Measurements from ENCODE around the gene FZD10.

Gene FZD10

GRCh38 chr12:130154276-130155070 lies 7.8 kb upstream of the FZD10 start:
- DNase-seq (ENCODE audit: low read depth in 2 of 2) = no peak

DNA sequence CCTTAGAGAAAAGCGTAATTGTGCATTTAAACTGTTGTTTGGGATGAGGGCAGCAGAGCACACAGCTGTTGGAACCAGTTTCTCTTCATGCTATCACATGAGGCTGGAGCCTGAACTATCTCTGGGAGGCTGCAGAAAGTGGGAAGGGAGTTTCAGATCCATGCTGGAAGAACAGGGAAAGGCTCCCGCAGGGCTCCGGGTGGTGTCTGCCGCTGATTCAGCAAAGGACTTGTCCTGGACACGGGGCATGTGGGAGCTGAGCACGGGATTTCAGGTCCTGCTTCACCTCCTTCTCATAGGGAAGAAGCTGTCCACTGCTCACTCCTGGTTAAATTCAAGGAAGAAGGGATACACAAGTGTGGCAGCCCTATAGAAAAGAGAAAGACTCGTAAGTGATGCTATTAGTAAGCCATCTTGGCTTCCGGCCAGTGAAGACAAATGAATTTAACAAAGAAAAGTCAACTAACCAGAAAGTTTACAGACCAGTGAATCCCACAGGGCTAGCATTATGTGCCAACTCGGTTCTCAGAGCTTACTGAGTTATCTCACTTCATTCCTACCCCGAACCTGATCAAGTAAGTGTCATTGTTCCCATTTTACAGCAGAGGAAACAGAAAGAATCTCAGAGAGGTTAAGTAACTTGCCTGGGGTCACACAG lies 6.7 kb upstream of the FZD10 start:
- no peak for DNase-seq (ENCODE audit: low read depth in 2 of 2)

DNA sequence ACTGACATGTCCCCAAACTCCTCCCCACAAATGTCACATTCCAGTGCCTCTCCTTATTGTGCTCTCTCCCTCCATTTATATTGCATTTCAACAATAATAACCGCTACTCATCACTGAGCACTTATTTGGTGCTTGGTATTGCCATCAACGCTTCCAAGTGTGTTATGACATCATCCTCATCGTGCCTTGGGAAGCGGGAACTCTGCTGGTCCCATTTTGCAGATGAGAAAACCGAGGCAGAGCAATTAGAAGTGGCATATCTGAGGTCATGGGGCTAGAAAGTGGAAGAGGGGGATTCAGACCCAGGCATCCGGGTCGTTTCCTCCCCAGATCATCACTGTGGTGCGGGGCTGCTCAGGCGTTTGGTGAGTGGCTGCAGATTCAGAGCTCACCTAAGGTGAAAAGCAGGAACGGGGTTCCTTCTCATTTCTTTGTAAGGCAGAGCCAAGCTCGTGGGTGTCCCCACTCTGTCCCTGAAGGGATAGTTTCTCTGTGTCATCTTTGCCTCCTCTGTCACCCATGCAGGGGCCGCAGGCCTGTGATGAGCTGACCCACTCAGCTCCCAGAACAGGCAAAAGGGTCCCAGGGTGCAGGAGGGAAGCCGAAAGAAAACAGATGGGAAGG lies 5.5 kb upstream of the FZD10 start:
- no peak for DNase-seq (ENCODE audit: low read depth in 2 of 2)

DNA sequence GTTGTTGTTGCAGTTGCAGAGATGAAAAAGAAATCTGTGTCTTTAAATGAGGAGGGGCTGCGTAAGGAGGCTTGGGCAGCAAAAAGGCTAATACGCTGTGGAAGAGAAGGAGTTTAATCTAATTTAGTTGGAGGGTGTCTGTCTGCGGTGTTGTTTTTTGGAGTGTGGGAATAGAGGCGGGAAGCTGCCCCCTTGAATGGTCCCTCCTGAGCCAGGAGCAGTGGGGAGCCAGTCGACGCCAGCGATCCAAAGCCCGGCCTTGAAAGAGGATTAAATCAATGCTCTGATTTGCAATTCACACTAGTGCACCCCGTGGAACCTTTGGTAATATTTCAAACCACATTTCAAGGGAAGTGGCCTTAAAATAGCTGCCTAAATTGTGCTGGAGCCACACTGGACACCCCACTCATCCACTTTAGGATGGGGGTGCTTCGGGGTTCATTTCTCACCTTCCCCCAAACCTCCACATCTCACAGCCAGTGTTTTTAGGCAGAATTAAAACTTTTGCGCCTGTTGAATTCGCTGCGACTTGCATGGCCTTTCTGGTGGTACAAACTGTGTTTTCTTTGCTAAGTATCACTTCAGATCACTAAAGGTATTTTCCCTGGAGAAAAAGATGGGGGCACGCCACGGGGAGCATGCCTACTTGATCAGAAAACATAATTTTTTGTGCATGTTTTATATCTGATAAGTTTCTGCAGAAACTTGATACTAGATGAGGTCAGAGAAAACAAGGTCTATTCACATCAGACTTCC lies 4.1 kb upstream of the FZD10 start:
- DNase-seq (ENCODE audit: low read depth in 2 of 2) = no peak

DNA sequence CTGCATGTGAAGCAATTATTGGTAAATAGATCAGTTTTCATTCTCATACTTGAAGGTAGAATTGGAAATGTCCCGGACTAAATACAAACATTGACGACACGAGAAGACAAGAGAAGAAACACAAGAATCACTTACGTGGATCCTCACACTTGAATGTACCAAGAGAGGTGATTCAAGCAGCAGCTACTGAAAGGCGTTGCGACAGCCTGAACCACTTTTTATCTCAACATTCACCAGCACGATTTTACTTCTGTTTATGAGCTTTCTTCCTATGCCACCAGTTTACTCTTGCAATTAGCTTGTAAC lies 3.6 kb upstream of the FZD10 start:
- no peak for DNase-seq (ENCODE audit: low read depth in 2 of 2)

DNA sequence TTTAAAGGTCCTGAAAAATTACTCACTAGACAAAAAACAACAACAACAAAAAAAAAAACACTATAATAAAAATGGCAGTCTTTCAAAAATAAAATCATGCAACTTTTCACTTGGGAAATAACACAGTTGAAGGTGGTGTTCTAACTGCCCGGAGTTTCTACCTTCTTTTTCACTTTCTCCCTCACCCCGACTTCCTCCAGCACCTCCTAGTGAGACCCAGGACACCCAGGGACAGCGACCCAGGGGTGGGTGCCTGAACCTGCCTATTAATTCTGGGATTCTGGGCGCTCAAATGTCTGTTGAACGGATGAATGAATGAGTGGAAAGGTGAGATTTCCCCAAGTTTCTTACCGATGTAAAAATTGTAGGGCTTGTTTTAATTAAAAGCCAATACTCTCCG lies 2.0 kb upstream of the FZD10 start:
- DNase-seq (ENCODE audit: low read depth in 2 of 2) = no peak

DNA sequence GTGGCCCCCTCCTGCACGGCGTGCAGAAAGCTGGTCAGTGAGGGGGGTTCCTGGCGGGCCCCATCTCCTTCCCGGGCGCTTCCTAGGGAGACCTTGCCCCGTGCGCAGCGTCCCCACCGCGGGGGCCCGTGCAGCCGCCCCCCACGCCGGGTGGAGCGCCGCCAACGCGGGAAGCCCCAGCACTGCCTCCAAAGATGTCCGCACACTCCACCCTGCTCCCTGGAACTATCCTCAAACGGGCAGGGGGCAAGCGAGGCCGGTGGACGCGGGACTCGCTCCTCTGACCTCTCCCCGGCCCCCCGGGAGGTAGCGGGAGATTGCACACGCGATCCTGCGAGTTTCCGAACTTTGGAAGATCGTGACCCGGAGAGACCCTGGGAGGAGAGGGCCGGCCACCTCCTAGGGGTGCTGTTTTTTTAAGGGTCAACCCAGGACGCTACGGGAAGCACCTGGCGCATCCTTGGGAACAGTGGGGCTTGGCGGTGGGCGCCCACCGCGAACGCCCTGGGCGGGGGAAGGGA lies 1.5 kb upstream of the FZD10 start:
- DNase-seq (ENCODE audit: low read depth in 2 of 2) = no peak

DNA sequence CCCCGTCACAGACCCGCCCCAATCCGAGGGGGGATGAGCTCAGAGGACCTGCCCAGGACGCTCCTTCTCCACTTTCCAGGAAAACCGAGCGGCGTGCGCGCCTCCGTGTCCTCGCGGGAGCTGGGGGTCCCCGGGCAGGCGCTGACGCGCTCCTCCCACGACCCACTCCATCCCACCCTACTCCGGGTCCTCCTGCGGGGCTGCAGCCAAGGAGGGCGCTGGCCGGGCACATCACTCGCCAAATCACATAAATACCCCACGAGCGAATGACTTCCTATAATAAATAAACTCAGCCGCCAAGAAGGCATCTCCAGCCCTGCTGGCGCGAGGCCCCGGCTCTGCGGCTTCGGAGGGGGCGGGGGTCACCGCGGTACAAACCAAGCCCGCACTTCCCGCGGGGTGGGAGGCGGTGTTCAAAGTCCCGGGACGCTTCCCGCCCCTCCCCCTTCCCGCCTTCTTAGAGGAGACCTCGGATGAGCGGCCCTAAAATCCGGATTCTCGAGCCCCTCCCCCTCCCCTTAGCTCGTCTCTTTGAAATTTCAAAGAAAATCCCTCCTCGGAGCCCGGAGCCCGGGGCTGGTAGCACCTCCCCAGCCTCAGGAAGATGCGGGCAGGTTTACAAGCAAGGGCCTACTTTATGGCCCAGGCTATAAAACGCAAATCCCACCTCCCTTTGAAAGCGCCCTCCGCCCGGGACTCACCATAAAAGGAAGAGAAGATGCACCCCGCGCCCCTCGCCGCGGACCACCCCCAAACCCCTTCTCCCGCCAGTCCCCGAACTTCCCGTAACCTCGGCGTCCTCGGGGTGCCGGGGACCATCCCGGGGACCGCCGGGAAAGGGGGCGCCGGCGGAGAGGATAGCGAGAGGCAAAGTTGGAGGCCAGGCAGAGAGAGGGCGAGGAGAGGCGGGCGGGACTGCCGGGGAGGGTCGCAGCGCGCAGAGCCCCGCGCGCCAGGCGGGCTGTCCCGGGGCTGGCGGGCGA lies 712 bp upstream of the FZD10 start:
- DNase-seq (ENCODE audit: low read depth in 2 of 2) = no peak

GRCh38 chr12:130162745-130163460 lies 639 bp downstream of the FZD10 start:
- no peak for DNase-seq (ENCODE audit: low read depth in 2 of 2)

GRCh38 chr12:130163461-130164215 lies 1.4 kb downstream of the FZD10 start:
- no peak for DNase-seq (ENCODE audit: low read depth in 2 of 2)

- no peak for DNase-seq (ENCODE audit: low read depth in 2 of 2)
Observed at GRCh38 chr12:130164216-130164542, 1.9 kb downstream of the FZD10 start.

DNA sequence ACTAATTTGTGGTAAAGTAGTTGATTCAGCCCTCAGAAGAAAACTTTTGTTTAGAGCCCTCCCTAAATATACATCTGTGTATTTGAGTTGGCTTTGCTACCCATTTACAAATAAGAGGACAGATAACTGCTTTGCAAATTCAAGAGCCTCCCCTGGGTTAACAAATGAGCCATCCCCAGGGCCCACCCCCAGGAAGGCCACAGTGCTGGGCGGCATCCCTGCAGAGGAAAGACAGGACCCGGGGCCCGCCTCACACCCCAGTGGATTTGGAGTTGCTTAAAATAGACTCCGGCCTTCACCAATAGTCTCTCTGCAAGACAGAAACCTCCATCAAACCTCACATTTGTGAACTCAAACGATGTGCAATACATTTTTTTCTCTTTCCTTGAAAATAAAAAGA lies 2.7 kb downstream of the FZD10 start:
- DNase-seq (ENCODE audit: low read depth in 2 of 2) = no peak

DNA sequence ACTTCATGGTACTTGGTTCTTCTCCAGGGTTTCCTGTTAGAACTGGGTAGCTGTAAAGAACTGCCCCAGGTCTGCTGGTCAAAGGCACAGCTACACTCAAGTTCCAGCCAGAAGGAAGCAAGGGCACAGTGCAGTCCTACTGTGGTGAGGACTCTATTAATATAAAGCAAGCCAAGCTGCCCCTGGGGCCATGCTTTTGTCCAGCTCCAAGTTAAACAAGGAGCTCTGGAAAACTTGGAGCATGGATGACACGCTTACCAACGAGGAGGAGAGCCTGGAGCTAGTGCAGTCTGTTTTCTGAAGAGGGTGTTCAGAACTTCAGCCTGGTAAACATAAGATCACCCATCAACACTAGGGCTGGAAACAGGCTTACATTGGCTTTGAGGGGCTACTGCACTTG lies 4.0 kb downstream of the FZD10 start:
- no peak for DNase-seq (ENCODE audit: low read depth in 2 of 2)

- DNase-seq (ENCODE audit: low read depth in 2 of 2) = no peak
Observed at GRCh38 chr12:130167537-130167936, 5.3 kb downstream of the FZD10 start.

DNA sequence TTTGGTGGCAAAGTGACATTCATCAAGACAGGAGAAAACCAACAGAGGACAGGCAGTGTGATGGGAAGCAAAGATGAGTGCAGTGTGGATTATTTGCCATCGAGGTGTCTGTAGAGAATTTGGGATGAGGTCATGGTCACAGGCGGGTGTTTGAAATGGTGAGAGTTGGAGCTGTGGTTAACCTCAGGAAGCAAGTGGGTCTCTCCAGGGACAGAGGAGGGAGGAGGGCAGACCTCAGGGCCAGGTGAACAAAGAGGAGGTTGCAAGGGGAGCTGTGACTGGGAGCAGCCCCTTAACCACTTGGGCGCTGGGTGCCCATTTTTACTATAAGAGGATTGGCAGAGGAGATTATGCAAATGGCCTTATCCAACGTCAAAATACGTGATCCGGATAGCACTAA lies 7.0 kb downstream of the FZD10 start:
- no peak for DNase-seq (ENCODE audit: low read depth in 2 of 2)

DNA sequence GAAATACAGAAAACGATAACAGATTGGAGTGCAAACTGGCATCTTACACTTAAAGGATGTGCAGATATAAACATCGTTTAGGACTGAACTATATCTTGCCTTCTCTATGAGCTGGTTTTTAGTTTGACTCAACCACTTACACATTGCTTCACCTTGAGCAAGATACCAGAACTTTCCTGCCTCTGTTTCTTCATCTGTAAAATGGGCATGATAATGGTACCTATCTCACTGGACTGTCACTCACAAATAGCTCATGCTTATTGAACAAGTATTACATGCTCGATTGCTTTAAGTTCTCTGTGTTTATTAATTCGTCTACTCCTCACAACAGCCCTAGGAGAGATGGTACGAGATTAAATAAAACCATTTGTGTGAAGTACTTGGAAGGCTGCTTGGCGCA lies 7.7 kb downstream of the FZD10 start:
- no peak for DNase-seq (ENCODE audit: low read depth in 2 of 2)

DNA sequence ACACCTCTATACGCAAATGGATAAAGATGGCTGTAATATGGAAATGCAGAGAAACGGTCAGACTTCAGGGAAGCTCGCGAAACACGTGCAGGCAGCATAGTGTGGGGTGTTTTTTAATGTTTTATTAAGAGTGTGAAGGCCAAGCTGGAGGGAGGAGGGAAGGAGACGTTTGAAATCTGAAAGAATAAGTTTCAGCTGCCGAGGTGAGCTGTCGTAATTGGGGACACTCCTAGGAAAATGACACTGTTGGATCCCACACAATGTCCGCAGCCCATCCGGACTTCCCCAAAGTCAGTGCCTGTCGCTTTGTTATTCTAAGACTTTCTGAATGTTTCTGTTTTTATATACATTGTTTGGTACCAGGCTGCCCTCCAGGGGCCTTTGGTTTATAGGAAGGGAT lies 8.3 kb downstream of the FZD10 start:
- no peak for DNase-seq (ENCODE audit: low read depth in 2 of 2)

GRCh38 chr12:130177635-130178242 lies 15.5 kb downstream of the FZD10 start:
- DNase-seq (ENCODE audit: low read depth in 2 of 2) = no peak

- no peak for DNase-seq (ENCODE audit: low read depth in 2 of 2)
Observed at GRCh38 chr12:130178282-130178681, 16.0 kb downstream of the FZD10 start.
